Loucy (cell line): ENCODE measurements around the gene ZNF775.

Experiments
- H2AFZ ChIP-seq: fragments of 200-600 bp; sonication (generic); 2 replicates; pipeline ENCODE4 v1.6.0; 2016; ENCODE audit warnings: antibody characterized with exemption, mild to moderate bottlenecking, low read length, moderate library complexity
- H3F3A ChIP-seq: fragments of 200-600 bp; 2 replicates; pipeline ENCODE4 v1.6.0; 2016; ENCODE audit warnings: antibody characterized with exemption, low read depth, mild to moderate bottlenecking
- H3K27me3 ChIP-seq: fragments of 200-600 bp; sonication (generic); 2 replicates; pipeline ENCODE4 v1.6.1; 2014; ENCODE audit warnings: low read length, mild to moderate bottlenecking; ENCODE audit not compliant: insufficient read depth, poor library complexity, severe bottlenecking
- H3K36me3 ChIP-seq: fragments of 200-600 bp; sonication (generic); 2 replicates; pipeline ENCODE4 v1.6.1; 2016; ENCODE audit warnings: low read length; ENCODE audit not compliant: insufficient read depth
- H3K4me1 ChIP-seq: fragments of 200-600 bp; sonication (generic); 2 replicates; pipeline ENCODE4 v1.5.1; 2014; ENCODE audit warnings: low read length, mild to moderate bottlenecking; ENCODE audit not compliant: insufficient read depth, poor library complexity, severe bottlenecking
- H3K4me2 ChIP-seq: fragments of 200-600 bp; sonication (generic); 2 replicates; pipeline ENCODE4 v1.6.0; 2014; ENCODE audit warnings: antibody characterized with exemption, low read length, low read depth, mild to moderate bottlenecking; ENCODE audit not compliant: poor library complexity, severe bottlenecking
- H3K4me3 ChIP-seq: fragments of 200-600 bp; sonication (generic); 2 replicates; pipeline ENCODE4 v1.5.1; 2014; ENCODE audit warnings: low read length, mild to moderate bottlenecking, mixed read lengths; ENCODE audit not compliant: poor library complexity, severe bottlenecking
- H3K79me2 ChIP-seq: fragments of 200-600 bp; sonication (generic); 2 replicates; pipeline ENCODE4 v1.6.1; 2014; ENCODE audit warnings: low read length; ENCODE audit not compliant: insufficient read depth
- H3K9ac ChIP-seq: fragments of 200-600 bp; sonication (generic); 2 replicates; pipeline ENCODE4 v1.6.0; 2014; ENCODE audit warnings: mild to moderate bottlenecking, low read depth, low read length, moderate library complexity; ENCODE audit not compliant: poor library complexity, severe bottlenecking
- H3K9me2 ChIP-seq: fragments of 200-600 bp; sonication (generic); replicated peaks from 2 replicates; pipeline ENCODE4 v1.6.1; 2016; ENCODE audit warnings: low read depth, low read length, mixed read lengths
- H3K9me3 ChIP-seq: fragments of 200-600 bp; sonication (generic); 2 replicates; pipeline ENCODE4 v1.6.1; 2014; ENCODE audit warnings: mild to moderate bottlenecking, antibody characterized with exemption, low read length, low read depth; ENCODE audit not compliant: insufficient read depth
- H4K20me1 ChIP-seq: fragments of 200-600 bp; sonication (generic); 2 replicates; pipeline ENCODE4 v1.6.0; 2014; ENCODE audit warnings: antibody characterized with exemption, low read length, mild to moderate bottlenecking; ENCODE audit not compliant: insufficient read depth, poor library complexity, severe bottlenecking
- CTCF ChIP-seq: fragments of 200-600 bp; sonication (generic); conservative IDR thresholded peaks from 2 replicates; pipeline ENCODE4 v1.5.1; 2014; ENCODE audit warnings: mild to moderate bottlenecking, antibody characterized with exemption, low read length
- EZH2phosphoT487 ChIP-seq: fragments of 200-600 bp; IDR thresholded peaks from 2 replicates; pipeline ENCODE4 v1.6.1; 2018; ENCODE audit warnings: antibody characterized with exemption, mild to moderate bottlenecking, moderate library complexity, borderline replicate concordance

The ZNF775 gene

GRCh38 chr7:150411606-150412005 is 32.5 kb downstream of the ZNF775 start:
- Histone ChIP-seq H3K4me1 (peaks cover 15% of the 10 kb centered on the region), H2AFZ (no peak overlapping the region), H3K9ac (no peak overlapping the region), H4K20me1 (no peaks in the 10 kb centered on the region), H3K27me3 (no peaks in the 10 kb centered on the region), H3K9me2 (no peaks in the 10 kb centered on the region), H3F3A (no peaks in the 10 kb centered on the region), H3K4me3 (no peak overlapping the region), H3K79me2 (no peaks in the 10 kb centered on the region), H3K36me3 (no peaks in the 10 kb centered on the region), H3K4me2 (no peak overlapping the region), H3K9me3 (no peaks in the 10 kb centered on the region)
- TF ChIP-seq EZH2phosphoT487, result no peak
- TF ChIP-seq CTCF, result no peak

GRCh38 chr7:150412016-150412415 is 32.9 kb downstream of the ZNF775 start:
- no peaks in the 10 kb centered on the region for H3K27me3 ChIP-seq
- no peak overlapping the region for H3K4me3 ChIP-seq
- H3K4me2 ChIP-seq, result no peak overlapping the region

GRCh38 chr7:150412518-150413488 is 33.7 kb downstream of the ZNF775 start:
- Histone ChIP-seq H3K4me3 (no peak overlapping the region), H3K27me3 (no peaks in the 10 kb centered on the region), H3K36me3 (no peaks in the 10 kb centered on the region), H3K9me3 (no peaks in the 10 kb centered on the region), H3K4me2 (no peak overlapping the region), H3K9me2 (no peaks in the 10 kb centered on the region), H3F3A (no peaks in the 10 kb centered on the region), H3K9ac (no peak overlapping the region), H3K79me2 (no peaks in the 10 kb centered on the region), H3K4me1 (peaks cover 9% of the 10 kb centered on the region), H2AFZ (no peak overlapping the region), H4K20me1 (no peaks in the 10 kb centered on the region)
- TF ChIP-seq EZH2phosphoT487 (no peak), CTCF (no peak)

More at GRCh38 chr7:150412016-150412415, 32.9 kb downstream of the ZNF775 start:
- no peaks in the 10 kb centered on the region for H3K36me3 ChIP-seq
- H3K9me3 ChIP-seq, result no peaks in the 10 kb centered on the region
- no peaks in the 10 kb centered on the region for H3K9me2 ChIP-seq
- TF ChIP-seq CTCF (no peak), EZH2phosphoT487 (no peak)
- no peak overlapping the region for H2AFZ ChIP-seq
- H3K79me2 ChIP-seq, result no peaks in the 10 kb centered on the region
- H4K20me1 ChIP-seq, result no peaks in the 10 kb centered on the region
- H3F3A ChIP-seq, result no peaks in the 10 kb centered on the region
- H3K9ac ChIP-seq, result no peak overlapping the region
- peaks cover 11% of the 10 kb centered on the region for H3K4me1 ChIP-seq
